Prostate gland (tissue), 2 donors: ENCODE data around the gene TFCP2. TPM values are rescaled to one million over a fixed set of nuclear protein-coding genes. Genes with fewer than 3 reads are reported as not detected.

Source experiments
- DNase-seq: peaks from one replicate; pipeline ENCODE4 v3.0.0-alpha.2; 2019; ENCODE audit warnings: low spot score
- H3K27ac ChIP-seq, 2 donors: fragments of 200-600 bp; sonication (generic); 2 replicates each; pipeline ENCODE4 v1.5.1; 2017 to 2019
- H3K27me3 ChIP-seq: fragments of 200-600 bp; sonication (generic); replicated peaks from 2 replicates; pipeline ENCODE4 v1.5.1; 2019; ENCODE audit not compliant: insufficient read depth
- H3K36me3 ChIP-seq, 2 donors: fragments of 200-600 bp; sonication (generic); 1 replicate in 1 of 2; 2 replicates in 1 of 2; pipeline versions ENCODE4 v1.5.1 to v1.8.1; 2017 to 2019
- H3K4me1 ChIP-seq: fragments of 200-600 bp; sonication (generic); replicated peaks from 2 replicates; pipeline ENCODE4 v1.5.1; 2019
- H3K4me3 ChIP-seq, 2 donors: fragments of 200-600 bp; sonication (generic); 2 replicates each; pipeline ENCODE4 v1.5.1; 2017 to 2019
- H3K9me3 ChIP-seq: fragments of 200-600 bp; sonication (generic); 2 replicates; pipeline ENCODE4 v1.5.1; 2017
- POLR2A ChIP-seq: fragments of 450-650 bp; IDR thresholded peaks from one replicate; pipeline ENCODE4 v1.6.1; 2016; ENCODE audit warnings: antibody characterized with exemption, mild to moderate bottlenecking
- POLR2AphosphoS5 ChIP-seq: sonication (generic); formaldehyde crosslinking; IDR thresholded peaks from one replicate; pipeline ENCODE4 v1.6.1; 2017; ENCODE audit warnings: antibody characterized with exemption
- WGBS: methylation state at CpG from one replicate; pipeline ENCODE4 v1.1.5; 2018; 5-methylcytosine and 5-hydroxymethylcytosine counted together
- intact Hi-C: fragments of 100-400 bp; cut with DNase I; formaldehyde crosslinking; loops from one replicate; pipeline ENCODE4 v1.14.2; 2022
- total RNA-seq, 2 donors: library from RNA; depleted of rRNA; stranded (reverse); fragments of >200 nt; gene quantifications; one replicate each; pipeline ENCODE4 v1.1.0, GENCODE V29; 2016
- TF ChIP-seq, protein P1 (sequence below), 4 experiments: fragments of 200-600 bp in 2 of 4; fragments of 450-650 bp in 2 of 4; sonication (generic) in 2 of 4; IDR thresholded peaks; 1 replicate in 3 of 4; 2 replicates in 1 of 4; pipeline ENCODE4 v1.5.1; 2016 to 2019; ENCODE audit warnings: antibody characterized with exemption in 4 of 4, mild to moderate bottlenecking in 2 of 4, moderate library complexity in 2 of 4

TFCP2 gene
- total RNA-seq, 2 donors from 2014 or later = 11.5 to 21.0 TPM

DNA sequence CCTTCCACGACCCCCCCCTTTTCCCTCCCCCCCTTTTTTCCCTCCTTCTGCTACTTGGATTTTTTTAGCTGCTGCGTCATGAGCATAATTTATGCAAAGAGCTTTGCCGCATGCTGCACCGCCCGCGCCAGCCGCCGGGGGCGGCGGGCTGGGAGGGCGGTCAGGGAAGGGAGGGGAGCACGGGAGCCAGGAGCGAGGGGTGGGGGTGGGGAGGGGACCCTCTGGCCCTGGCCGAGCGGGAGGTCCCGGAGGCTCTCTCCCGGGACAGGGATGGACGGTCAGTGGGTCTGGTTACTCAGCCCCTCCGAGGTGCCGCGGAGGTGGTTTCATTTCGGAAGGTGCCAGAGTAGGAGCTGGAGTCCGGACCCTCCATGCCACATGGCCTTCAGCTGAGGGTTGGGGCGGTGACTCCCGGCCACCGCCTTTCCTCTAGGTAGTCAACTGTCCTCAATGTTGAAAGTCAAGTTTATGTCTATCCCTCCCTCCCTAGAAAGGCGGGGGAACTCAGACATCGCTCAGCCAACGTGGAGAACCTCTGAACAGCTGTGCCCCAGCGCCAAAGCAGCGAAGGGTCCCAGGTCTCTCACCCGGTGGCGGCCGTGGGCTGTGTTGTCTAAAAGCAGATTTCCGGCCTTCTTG lies 45.2 kb upstream of the TFCP2 start, which contains the start of gene POU6F1:
Gene POU6F1 (minus strand): TSS at position 95 of the 639 bp plus-strand sequence. CDS start 11,226 bp downstream, outside the sequence.
- Histone ChIP-seq H3K9me3 (no peaks in the 10 kb centered on the region), H3K27me3 (no peaks in the 10 kb centered on the region), H3K4me3 (peak within 1 kb of the TSS; percentile 91 to 92), H3K27ac (peak within 1 kb of the TSS; percentile 95 to 96), H3K4me1 (peaks cover 5% of the 10 kb centered on the region), H3K36me3 (no peaks in the 10 kb centered on the region)
- 0% methylated on average over 32 of the region's 35 CpGs for WGBS
- TF ChIP-seq, protein P1, sequence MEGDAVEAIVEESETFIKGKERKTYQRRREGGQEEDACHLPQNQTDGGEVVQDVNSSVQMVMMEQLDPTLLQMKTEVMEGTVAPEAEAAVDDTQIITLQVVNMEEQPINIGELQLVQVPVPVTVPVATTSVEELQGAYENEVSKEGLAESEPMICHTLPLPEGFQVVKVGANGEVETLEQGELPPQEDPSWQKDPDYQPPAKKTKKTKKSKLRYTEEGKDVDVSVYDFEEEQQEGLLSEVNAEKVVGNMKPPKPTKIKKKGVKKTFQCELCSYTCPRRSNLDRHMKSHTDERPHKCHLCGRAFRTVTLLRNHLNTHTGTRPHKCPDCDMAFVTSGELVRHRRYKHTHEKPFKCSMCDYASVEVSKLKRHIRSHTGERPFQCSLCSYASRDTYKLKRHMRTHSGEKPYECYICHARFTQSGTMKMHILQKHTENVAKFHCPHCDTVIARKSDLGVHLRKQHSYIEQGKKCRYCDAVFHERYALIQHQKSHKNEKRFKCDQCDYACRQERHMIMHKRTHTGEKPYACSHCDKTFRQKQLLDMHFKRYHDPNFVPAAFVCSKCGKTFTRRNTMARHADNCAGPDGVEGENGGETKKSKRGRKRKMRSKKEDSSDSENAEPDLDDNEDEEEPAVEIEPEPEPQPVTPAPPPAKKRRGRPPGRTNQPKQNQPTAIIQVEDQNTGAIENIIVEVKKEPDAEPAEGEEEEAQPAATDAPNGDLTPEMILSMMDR (IDR thresholded peaks at IDR 0.05) = peak in 3 of 4 experiments; percentile 45 to 65 (median 57)
- TF ChIP-seq POLR2A = peak; percentile 23
- peak; percentile 59 for TF ChIP-seq POLR2AphosphoS5
- intact Hi-C loops = loop anchor here (2.0 to 10.0 kb wide), 4 partner anchors 21 to 173 kb away; partner anchors contain the start of genes CSRNP2, DAZAP2, LETMD1 and TFCP2
- DNase-seq = peak; percentile 55

DNA sequence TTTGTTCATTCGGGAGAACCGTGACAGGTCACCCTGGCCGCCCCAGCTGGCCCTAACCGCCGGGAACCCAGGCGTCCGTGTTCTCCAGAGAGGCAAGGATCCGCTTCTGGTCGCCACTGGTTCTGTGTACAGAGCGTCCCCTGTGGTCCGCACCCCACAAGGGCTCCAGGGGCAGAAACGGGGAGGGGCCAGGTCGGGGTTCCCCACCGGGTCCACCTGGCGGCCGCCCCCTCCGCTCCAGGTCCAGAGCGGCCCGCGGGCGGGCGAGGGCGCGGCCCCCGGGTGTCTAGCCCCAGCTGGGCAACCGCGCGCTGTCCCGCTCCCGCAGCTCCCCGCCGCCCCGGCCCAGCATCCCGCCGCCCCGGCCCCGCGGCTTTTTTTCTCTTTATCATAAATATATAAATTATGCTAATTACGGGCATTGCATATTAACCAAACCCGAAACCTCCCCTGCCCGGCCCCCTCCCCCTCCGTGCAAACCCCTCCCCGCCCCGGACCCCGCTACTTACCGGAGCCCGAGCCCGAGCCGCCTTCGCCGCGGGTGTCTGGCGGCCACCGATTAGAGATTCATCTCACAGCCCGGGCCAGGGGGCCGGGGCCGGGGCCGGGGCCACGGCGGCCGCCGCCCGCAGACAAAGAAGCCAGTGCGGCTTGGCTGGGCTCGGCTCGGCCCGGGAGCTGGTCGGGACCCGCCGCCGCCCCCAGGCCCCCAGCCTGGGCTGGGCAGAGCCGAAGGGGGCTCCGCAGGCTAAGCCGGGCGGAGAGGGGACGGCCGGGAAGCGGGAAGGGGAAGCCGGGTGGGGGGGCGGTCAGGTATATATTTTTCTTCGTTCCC lies 44.4 kb upstream of the TFCP2 start:
- Histone ChIP-seq H3K36me3 (no peaks in the 10 kb centered on the region), H3K27me3 (no peaks in the 10 kb centered on the region), H3K9me3 (no peaks in the 10 kb centered on the region), H3K4me3 (peak overlapping the region; percentile 91 to 92), H3K27ac (peak overlapping the region; percentile 95 to 96), H3K4me1 (peaks cover 5% of the 10 kb centered on the region)
- under 1% methylated on average over 59 of the region's 81 CpGs for WGBS
- intact Hi-C loops = loop anchor here (5.0 to 10.0 kb wide), 2 partner anchors 135 to 173 kb away; partner anchors contain the start of genes CSRNP2 and LETMD1
- peak; percentile 48 for DNase-seq
- no peak for TF ChIP-seq POLR2A
- TF ChIP-seq, protein P1 (IDR thresholded peaks at IDR 0.05) = peak in 2 of 4 experiments; percentile 32 to 36

DNA sequence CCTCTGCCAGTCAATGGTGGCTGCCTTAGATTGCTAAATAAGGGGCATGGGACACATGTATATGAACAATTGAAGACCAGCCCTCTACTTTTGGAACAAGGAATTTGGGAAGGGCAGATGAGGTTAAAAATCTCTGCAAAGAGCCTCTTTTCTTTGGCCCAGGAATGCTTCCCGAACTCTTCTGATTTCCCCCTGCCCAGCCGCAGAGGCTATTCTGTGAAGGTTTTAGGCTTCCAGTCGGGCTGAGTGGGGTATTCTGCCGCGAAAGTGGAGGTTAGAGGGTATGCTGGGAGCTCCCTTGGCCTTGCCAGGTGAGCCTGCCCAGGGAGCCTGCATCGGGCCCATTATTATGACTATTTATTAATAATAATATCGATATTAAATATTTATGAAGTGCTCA lies 43.7 kb upstream of the TFCP2 start:
- no peaks in the 10 kb centered on the region for H3K9me3 ChIP-seq
- H3K4me3 ChIP-seq = peak overlapping the region; percentile 91 to 92
- peaks cover 5% of the 10 kb centered on the region for H3K4me1 ChIP-seq
- no peaks in the 10 kb centered on the region for H3K36me3 ChIP-seq
- TF ChIP-seq POLR2A (no peak), POLR2AphosphoS5 (no peak)
- H3K27ac ChIP-seq = peak overlapping the region; percentile 95 to 96
- intact Hi-C loops = loop anchor here (5.0 to 10.0 kb wide), 2 partner anchors 134 to 172 kb away; partner anchors contain the start of genes CSRNP2 and LETMD1
- WGBS = 30% methylated on average over 7 of the region's 7 CpGs
- DNase-seq = no peak
- H3K27me3 ChIP-seq = no peaks in the 10 kb centered on the region

DNA sequence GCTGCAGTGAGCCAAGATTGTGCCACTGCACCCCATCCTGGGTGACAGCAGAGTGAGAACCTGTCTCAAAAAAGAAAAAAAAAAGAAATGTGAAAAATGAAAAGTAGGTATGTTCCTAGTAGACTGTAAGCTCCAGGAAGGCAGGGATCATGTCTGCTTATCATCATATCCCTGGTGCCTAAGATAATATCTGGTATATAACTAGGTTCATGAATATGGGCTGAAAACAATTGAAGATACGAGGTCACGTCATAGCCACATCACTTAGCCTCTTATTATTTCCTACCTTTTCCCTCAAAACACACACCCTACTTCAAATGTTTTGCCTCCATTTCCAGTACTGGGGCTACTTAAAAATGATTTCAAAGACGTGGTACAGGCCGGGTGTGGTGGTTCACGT lies 42.0 kb upstream of the TFCP2 start:
- DNase-seq = no peak
- WGBS = 91% methylated on average over 5 of the region's 5 CpGs

More for the DNA sequence above, 42.0 kb upstream of the TFCP2 start:
- TF ChIP-seq POLR2AphosphoS5 (no peak), POLR2A (no peak)
- TF ChIP-seq, protein P1 (IDR thresholded peaks at IDR 0.05) = no peak
- H3K4me3 ChIP-seq = no peak overlapping the region
- no peak overlapping the region for H3K27ac ChIP-seq
- H3K27me3 ChIP-seq = no peaks in the 10 kb centered on the region
- H3K9me3 ChIP-seq = no peaks in the 10 kb centered on the region
- intact Hi-C loops = loop anchor here (5.0 to 10.0 kb wide), 2 partner anchors 133 to 170 kb away; partner anchors contain the start of genes CSRNP2 and LETMD1
- H3K36me3 ChIP-seq = no peaks in the 10 kb centered on the region
- peaks cover 5% of the 10 kb centered on the region for H3K4me1 ChIP-seq
